ENCODE data around the gene NEK6. TPM values are rescaled to one million over a fixed set of nuclear protein-coding genes. Genes with fewer than 3 reads are reported as not detected.

NEK6 gene
- total and polyA plus RNA-seq, 10 of the 15 experiments (the other 5 are each of a cell fraction or from before 2014, with no cell fraction given): 31.3 to 161 (median 89.2) TPM

GRCh38 chr9:124239249-124240073, 18.3 kb upstream of the NEK6 start (continued):
- TF ChIP-seq SIX5 (IDR thresholded peaks at IDR 0.05; ENCODE audit: low read depth, low read length, severe bottlenecking) (no peak), ATF3 (IDR thresholded peaks at IDR 0.05; ENCODE audit: borderline replicate concordance, extremely low read depth, low read depth, low read length) (no peak), MTA3 (IDR thresholded peaks at IDR 0.05; ENCODE audit: borderline replicate concordance, low read length) (no peak), KDM1A (IDR thresholded peaks at IDR 0.05; ENCODE audit: borderline replicate concordance) (no peak), SP1 (IDR thresholded peaks at IDR 0.05; ENCODE audit: low read depth, low read length) (no peak), NFYA (IDR thresholded peaks at IDR 0.05; ENCODE audit: borderline replicate concordance, low read depth, low read length) (no peak), MEF2A (IDR thresholded peaks at IDR 0.05; ENCODE audit: insufficient read depth, low read depth, low read length) (no peak), STAT1 (conservative IDR thresholded peaks at IDR 0.05) (no peak), RBBP5 (conservative IDR thresholded peaks at IDR 0.05) (no peak), ZNF207 (IDR thresholded peaks at IDR 0.05; ENCODE audit: borderline replicate concordance) (no peak; the same call in 1 of the 2 replicates), SIN3A (IDR thresholded peaks at IDR 0.05; ENCODE audit: low read depth, low read length) (no peak), MYB (IDR thresholded peaks at IDR 0.05; ENCODE audit: borderline replicate concordance, low read depth, low read length) (no peak), E2F4 (IDR thresholded peaks at IDR 0.05; ENCODE audit: low read depth, low read length) (no peak), CHD4 (IDR thresholded peaks at IDR 0.05) (no peak), SREBF1 (IDR thresholded peaks at IDR 0.05; ENCODE audit: low read length) (no peak), POLR2A (IDR thresholded peaks at IDR 0.05; ENCODE audit: low read depth, low read length) (no peak), MTA2 (IDR thresholded peaks at IDR 0.05; ENCODE audit: low read depth) (0 out of 2 replicates have a peak, but pooled peaks have one; percentile 35), KLF5 (IDR thresholded peaks at IDR 0.05; ENCODE audit: partially characterized antibody) (no peak), CREM (IDR thresholded peaks at IDR 0.05; ENCODE audit: low read depth) (peak; percentile 37; the same call in 1 of the 2 replicates), ATF2 (IDR thresholded peaks at IDR 0.05; ENCODE audit: low read length) (peak; percentile 62; the same call in 1 of the 2 replicates), TAF1 (IDR thresholded peaks at IDR 0.05; ENCODE audit: borderline replicate concordance, low read depth, low read length) (no peak), HCFC1 (IDR thresholded peaks at IDR 0.05; ENCODE audit: low read length) (no peak), SREBF2 (IDR thresholded peaks at IDR 0.05; ENCODE audit: low read length) (no peak), SKIL (IDR thresholded peaks at IDR 0.05; ENCODE audit: low read depth, poor library complexity, severe bottlenecking) (no peak), ZBTB33 (IDR thresholded peaks at IDR 0.05) (no peak)

Measured in GM12878 (cell line).